Dermis blood vessel endothelial cell (primary cell): ENCODE data around the gene BAZ2B. TPM values are rescaled to one million over a fixed set of nuclear protein-coding genes. Genes with fewer than 3 reads are reported as not detected.
"Not testable (repeated sequence)": the region's sequence is repeated elsewhere in the genome, so short reads cannot be mapped to it uniquely, and the experiment has no call there.

ENCODE experiments used
- DNase-seq: peaks from one replicate; pipeline ENCODE4 v3.0.0; 2010
- total RNA-seq: library from RNA; depleted of rRNA; stranded (reverse); fragments of >200 nt; gene quantifications from 2 replicates; pipeline ENCODE4 v1.2.3, GENCODE V29; 2014

Gene BAZ2B
- total RNA-seq, 1 donor from 2014 or later, result 132 TPM

GRCh38 chr2:159571540-159572260, 44.6 kb downstream of the BAZ2B start:
- DNase-seq, result no peak

GRCh38 chr2:159564081-159564480, 52.3 kb downstream of the BAZ2B start:
- no peak for DNase-seq

- DNase-seq, result peak; percentile 13
These were observed 54.1 kb downstream of the BAZ2B start for GRCh38 chr2:159562248-159562647.

GRCh38 chr2:159561786-159562185, 54.6 kb downstream of the BAZ2B start:
- no peak for DNase-seq

DNA sequence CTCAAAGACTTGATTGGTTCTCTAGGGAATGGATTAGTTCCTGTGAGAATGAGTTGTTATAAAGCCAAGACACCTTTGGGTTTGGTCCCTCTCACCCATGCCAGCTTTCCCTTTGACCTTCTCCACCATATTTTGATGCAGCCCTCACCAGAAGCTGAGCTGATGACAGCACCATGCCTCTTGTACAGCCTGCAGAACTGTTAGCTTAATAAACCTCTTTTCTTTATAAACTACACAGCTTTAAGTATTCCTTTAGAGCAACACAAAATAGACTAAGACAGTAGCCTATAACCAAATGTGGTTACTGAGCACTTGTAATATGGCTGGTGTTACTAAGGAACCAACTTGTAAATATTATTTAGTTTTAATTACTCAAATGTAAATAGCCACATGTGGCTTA, 55.1 kb downstream of the BAZ2B start:
- no peak for DNase-seq

DNA sequence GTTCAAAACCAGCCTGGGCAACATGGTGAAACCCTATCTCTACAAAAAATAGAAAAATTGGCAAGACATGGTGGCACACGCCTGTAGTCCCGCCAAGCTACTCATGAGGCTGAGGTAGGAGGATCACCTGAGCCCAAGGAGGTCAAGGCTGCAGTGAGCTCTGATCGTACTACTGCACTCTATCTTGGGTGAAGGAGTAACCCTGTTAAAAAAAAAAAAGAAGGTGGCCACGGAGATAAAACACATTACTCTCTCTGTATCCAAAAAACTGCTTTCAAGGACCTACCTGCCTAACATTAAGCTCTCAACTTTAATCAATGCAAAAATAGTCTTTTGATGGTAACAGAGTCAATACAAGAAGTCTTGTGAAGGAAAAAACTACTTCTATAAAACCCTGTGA, 57.3 kb downstream of the BAZ2B start:
- no peak for DNase-seq

DNA sequence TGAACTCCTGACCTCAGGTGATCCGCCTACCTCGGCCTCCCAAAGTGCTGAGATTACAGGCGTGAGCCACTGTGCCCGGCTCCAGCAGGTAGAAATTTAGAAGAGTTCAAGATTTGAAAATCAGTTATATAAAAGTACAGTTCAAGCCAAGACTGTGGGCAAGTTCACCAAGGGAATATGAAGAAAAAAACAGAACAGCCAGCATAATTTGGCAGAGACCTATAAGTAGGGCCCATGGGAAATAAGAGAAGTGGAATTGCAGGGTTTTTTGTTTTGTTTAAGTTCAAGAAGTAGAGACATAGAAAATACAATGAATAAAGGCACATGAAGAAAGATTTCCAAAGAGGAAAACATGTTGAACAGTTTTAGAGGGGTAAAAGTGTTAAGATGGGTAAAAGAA, 57.9 kb downstream of the BAZ2B start:
- DNase-seq, result no peak

GRCh38 chr2:159557437-159558034, 58.8 kb downstream of the BAZ2B start:
- DNase-seq, result peak; percentile 40

DNA sequence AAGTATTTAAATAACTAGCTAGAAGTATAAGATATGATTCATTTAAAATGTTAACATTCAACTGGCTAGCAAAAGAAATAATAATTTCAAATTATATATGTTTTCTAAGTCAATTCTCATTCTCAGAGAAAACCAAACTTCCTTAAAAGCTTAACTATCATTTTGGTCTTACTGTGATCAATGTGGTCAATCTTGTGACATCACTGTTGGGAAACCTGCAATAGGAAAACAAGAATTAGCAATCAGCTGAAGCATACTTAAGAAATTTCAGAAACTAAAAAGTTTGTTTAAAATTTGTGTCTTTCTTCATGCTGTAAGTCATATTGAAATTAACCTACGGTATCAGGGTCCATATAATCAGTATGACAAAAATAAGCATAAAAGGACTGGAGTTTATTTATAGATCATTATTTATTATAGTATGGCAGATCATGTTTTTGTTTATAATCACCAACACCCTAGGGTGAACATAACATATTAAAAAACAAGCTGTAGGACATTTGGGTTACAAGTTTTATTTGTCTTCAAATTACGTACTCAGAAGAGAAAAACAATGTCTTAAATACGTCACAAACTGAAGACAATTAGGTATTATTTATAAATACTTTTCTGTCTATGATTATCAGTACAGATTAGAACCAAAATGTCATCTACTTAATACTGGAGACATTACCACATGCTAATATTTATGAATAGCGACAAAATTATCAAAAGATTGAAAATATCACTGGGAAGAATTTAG, 60.5 kb downstream of the BAZ2B start:
- no peak for DNase-seq

DNA sequence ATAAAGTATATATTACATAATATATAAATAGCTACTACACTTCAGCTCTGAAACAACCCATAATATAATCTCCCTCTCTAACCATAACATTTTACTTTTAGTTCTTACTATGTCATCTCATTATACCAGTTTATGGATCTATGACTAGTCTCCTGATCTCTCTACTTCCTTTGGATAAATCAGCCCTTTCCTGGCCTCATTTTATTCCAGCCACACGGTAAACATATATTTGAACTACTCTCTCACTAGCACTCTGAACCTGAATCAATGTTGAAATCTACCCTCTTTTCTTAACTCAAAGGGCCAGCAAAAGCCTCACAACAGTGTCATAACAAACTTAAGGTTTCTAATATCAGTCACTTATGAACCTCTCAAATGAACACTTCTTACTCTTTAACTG, 62.6 kb downstream of the BAZ2B start:
- peak; percentile 6 for DNase-seq

GRCh38 chr2:159551806-159552205, 64.5 kb downstream of the BAZ2B start:
- DNase-seq, result no peak

- DNase-seq, result no peak
These were observed 66.1 kb downstream of the BAZ2B start for GRCh38 chr2:159550231-159550630.

GRCh38 chr2:159549234-159549633, 67.1 kb downstream of the BAZ2B start:
- DNase-seq, result peak; percentile 61

- DNase-seq, result no peak
These were observed 69.5 kb downstream of the BAZ2B start for GRCh38 chr2:159546716-159547430.

GRCh38 chr2:159546039-159546438, 70.3 kb downstream of the BAZ2B start:
- no peak for DNase-seq

- DNase-seq, result no peak
These were observed 71.3 kb downstream of the BAZ2B start for GRCh38 chr2:159545085-159545484.

- DNase-seq, result no peak
These were observed 74.2 kb downstream of the BAZ2B start for GRCh38 chr2:159542101-159542500.

GRCh38 chr2:159539701-159540100, 76.6 kb downstream of the BAZ2B start:
- no peak for DNase-seq

- no peak for DNase-seq
These were observed 77.5 kb downstream of the BAZ2B start for GRCh38 chr2:159538801-159539200.

DNA sequence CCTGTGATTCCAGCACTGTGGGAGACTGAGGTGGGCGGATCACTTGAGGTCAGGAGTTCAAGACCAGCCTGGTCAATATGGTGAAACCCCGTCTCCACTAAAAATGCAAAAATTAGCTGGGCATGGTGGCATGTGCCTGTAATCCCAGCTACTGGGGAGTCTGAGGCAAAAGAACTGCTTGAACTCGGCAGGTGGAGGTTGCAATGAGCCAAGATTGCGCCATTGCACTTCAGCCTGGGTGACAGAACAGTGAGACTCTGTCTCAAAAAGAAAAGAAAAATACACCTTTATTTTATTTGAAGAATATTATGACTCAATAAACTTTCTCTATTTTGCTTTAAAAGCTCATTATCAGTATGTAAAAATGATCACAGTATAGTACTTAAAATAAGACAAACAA, 81.1 kb downstream of the BAZ2B start:
- not testable (repeated sequence) for DNase-seq

DNA sequence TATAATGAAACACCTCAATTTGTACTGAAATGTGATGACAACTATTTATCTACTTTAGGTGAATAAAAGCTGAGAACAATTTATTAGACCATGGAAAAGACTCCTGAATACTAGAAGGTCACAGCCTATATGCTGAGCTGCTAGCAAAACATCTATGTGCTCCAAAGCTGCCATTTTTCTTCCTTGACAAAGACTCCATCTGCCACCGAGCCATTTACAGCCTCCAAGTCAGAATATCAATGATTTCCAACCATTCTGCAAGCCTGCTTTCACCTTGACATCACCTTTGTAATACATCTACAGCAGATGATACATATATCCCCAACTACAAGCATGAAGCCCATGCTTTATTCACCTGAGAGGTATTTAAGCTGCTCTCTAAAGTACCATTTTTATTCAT, 84.9 kb downstream of the BAZ2B start:
- DNase-seq, result no peak

DNA sequence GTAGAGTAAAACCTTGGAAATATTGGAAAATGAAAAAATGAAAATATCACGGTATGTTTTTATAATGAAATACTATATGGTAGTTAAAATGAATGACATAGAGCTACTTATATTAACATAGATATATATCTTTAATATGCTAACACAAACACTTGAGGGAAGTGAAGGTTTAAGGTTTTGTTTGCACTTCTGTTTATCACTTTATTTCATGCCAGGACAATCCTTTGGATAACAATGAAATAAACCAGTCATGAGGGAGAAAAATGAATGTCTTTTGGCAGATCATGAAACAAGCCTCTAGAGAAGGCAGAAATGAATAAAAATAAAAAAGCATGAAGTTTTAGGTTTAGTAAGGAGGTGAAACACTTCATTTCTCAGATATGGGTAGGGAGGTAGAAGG, 89.9 kb downstream of the BAZ2B start:
- no peak for DNase-seq

- DNase-seq, result no peak
These were observed 91.3 kb downstream of the BAZ2B start for GRCh38 chr2:159525012-159525411.
